Activated T-cell treated with anti-CD3 and anti-CD28 coated beads, Interleukin-2, amount 50 U/mL, for 48 hours (primary cell): Measurements from ENCODE around the gene ARHGAP10.
"Not testable (repeated sequence)": the region's sequence is repeated elsewhere in the genome, so short reads cannot be mapped to it uniquely, and the experiment has no call there.

Experiments used
- DNase-seq, 2 experiments: peaks; one replicate each; pipeline ENCODE4 v3.0.0-alpha.2; 2020

Gene ARHGAP10

DNA sequence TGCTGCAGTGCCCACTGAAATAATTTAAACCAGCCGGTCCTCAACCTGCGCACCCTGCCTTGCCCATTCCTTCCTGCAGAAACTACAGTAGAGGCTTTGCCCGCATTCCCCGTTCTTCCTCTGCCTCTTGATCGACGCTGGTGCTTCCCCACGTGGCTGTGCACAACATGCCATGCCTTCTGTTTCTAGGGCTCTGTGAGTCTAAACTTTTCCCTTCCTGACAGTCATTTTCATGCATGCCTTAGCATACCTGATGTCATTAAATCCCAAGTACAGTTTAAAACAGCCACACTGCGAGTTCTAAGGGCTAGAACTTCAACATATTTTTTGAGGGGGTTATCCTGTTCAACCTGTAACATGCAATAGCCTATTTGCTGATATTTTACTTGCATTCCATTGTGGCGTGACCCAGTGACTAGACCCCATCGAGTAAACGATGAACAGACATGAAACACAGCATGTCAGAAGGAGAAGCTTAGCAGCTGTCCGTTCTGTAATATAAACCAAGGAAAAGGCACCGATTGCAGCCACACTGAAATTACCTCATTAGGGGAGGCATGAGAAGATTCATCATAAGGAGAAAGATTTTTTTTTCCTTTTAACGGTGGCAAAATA is 232.5 kb downstream of the ARHGAP10 start:
- no peak for DNase-seq

DNA sequence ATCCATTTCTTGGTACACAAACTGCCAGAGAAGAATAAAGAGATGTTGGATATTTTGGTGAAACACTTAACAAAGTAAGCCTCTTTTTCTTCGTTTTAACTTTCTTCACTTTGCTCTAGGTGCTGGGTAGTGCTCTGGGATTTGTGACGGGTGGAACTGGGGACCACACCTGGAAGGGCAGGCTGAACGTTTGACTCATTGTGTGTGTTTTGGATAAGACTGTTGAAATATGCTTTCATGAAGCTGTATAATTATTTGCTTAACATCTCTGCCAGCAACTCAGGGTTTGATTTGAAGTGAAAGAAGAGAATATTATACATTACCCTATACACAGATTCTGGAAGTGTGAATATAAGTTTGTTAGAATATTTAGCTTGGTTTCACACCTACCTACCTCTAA is 233.2 kb downstream of the ARHGAP10 start:
- DNase-seq = no peak

- no peak for DNase-seq
These were observed 234.0 kb downstream of the ARHGAP10 start for GRCh38 chr4:147965873-147966272.

DNA sequence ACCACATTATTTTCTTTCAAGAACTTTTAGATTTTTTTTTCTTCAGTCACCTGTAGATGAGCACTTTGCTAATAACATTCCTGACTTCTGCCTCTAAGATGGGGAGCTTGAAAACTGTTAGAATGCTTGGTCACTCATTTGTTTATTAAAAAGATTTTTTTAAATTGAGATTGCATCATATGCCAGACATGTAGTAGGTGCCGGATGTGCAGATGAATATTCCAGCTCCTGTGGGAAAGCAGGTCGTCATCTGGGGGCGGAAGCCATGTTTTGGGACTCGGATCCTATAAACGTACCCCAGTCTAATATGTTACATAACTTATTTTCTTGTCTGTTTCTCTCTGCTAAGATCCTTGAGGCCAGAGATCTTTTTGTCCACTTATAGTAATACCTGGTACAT is 236.8 kb downstream of the ARHGAP10 start:
- no peak for DNase-seq

DNA sequence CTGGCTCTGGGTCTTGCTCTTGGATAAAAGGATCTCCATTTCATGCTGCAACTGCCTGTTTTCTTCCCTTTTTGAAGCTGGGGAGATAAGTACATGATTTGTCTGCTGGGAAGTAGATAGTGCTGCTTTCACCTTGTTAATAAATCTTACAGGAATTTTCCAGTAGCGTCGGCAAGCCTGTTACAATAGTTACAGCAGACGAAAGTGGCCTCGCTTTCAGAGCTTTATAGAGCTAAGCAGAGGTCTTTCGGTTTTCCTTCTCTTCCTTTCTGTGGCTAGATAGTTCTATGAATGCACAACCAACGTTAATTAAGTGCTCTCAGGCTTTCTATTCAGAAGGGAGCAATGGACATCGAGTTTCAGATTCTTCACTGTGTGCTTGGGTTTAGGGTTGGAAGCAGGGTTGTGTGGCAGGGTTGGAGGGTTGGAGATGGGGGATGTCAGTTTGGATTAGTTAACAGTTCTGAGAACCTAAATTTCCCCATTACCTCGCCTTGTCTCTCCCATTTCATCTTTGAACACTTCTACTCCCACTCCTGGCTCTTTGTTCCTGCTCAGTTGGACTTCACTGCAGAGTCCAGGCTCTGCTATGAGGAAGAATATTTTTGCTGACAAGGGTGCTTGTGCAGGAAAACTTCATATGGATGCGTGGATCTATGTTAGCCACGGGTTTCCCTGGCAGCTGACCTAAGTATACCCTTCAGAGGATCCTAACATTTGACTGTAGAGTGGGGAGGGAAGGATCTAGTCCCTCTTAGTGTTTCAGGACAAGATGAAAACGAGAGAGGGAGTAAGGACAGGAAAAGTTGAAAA is 237.9 kb downstream of the ARHGAP10 start:
- DNase-seq = no peak

- DNase-seq = no peak
These were observed 239.2 kb downstream of the ARHGAP10 start for GRCh38 chr4:147971116-147971515.

DNA sequence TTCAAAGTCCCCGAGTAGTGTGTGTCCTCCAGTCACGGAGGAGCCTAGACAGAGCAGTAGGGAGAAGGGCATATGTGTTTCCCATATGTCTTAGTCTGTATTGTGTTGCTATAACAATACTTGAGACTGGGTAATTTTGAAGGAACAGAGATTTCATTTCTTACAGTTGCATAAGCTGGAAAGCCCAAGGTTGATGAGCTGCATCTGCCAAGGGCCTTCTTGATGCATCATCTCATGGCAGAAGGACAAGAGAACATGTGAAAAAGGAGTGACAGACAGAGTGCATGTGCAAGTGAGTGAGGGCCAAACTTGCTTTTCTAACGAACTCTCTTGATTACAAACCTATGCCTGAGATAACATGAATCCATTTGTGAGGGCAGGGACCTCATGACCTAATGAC is 243.4 kb downstream of the ARHGAP10 start:
- no peak for DNase-seq

DNA sequence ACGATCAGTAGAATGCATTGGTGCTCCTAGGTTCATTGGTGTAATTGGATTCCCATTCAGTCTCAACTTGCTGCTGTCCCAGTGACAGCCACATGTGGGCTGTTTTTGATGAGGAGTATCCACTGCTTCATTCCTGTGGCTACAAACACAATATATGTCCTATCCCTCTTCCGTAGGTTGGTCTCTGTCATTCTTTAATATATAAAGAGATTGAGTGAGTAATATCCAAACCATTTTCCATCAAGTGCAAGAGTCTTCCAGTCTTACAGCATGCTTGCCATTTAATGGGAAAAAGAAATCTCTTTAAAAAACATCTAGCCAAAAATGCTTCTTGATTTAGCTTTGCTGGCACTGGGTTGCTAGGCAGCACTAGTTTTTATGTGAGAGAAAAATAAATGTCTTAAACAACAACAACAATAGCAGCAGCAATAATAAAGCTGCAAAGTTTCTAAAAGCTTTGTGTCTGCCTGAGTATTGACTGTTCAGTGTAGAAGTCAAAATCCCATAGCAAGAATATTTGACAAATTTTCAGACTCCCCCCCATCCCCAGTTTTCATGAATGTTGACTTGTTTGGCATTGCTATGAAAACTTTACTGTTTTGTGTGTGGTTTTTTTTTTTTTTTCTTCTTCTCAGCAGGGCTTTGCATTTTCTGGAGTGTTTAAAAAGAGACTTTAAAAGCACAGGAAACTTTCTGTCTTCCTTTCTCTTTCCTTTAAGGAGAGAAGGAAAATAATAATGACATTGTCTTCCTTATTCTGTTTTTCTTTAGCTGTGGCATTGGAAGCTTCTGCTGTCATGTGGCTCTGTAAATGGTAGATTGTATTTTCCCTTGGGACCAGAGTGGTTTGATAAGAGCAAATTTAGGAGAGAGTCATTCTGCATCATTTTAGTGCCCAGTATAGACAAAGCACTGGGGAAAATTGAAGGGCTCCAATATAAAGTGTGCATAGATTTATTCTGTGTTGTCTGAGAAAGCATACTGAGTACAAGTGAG is 244.3 kb downstream of the ARHGAP10 start:
- no peak for DNase-seq

DNA sequence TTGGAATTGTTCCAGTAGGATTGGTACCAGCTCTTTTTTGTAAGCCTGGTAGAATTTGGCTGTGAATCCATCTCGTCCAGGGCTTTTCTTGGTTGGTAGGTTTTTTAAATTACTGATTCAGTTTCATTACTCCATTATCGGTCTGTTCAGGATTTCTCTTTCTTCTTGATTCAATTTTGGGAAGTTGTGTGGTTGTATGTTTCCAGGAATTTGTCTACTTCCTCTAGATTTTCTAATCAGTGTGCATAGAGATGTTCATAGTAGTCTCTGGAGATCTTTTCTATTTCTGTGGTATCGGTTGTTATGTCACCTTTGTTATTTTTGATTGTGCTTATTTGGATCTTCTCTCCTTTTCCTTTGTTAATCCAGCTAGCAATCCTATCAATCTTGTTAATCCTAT is 248.7 kb downstream of the ARHGAP10 start:
- DNase-seq = no peak

GRCh38 chr4:147981305-147981704 is 249.4 kb downstream of the ARHGAP10 start:
- DNase-seq = no peak

DNA sequence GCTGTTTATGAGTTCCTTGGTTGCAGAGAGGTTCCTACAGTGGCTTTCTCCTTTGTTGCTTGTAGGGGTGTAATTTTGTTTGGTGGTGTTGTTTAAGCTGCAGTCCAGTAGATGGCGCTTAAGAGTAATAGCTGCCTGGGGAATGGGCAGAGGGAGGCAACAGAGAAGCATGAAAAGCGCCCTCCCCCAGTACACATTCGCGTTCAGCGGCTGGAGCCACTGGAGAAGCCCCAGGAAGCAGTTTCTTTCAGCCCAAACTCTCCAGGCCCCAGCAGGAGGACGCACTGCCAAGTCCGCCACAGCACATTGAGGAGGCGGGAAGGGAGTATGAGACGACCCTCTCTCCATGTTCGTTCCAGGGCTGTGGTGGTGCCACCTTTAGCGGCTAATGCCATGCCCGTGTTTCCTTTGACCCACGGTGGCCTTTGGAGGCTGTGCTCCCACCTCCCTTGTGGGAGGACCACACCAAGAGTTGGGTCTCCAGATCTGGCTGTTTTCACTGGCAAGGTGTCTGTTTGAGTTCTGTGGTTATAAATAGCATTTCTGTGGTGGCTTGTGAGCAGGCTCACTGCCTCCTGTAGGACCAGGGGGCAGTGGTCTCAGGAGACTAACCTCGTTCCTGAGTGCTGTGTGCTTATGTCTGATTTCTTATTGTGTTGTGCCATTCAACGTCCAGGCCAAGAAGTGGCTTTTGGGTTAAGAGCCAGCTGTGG is 252.3 kb downstream of the ARHGAP10 start:
- peak; percentile 24 to 32 for DNase-seq

DNA sequence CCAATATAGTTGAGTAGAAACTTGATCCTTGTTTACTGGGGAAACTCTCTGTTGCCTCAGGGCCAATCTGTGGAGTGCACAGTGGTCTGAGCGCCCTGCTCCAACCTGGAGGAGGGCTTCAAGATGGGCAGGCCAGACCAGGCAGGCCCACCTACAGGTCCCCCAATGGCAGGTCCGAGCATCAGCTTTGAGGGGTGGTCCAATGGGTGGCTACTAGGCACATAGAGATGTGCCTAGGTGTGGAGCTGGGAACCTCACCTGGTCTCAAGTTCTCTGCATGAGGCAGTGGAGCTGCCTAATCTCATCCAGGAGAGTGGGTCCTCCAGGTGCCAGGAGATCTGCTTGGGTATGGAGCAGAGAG is 252.9 kb downstream of the ARHGAP10 start:
- no peak for DNase-seq

- no peak for DNase-seq
These were observed 253.5 kb downstream of the ARHGAP10 start for GRCh38 chr4:147985376-147985775.

DNA sequence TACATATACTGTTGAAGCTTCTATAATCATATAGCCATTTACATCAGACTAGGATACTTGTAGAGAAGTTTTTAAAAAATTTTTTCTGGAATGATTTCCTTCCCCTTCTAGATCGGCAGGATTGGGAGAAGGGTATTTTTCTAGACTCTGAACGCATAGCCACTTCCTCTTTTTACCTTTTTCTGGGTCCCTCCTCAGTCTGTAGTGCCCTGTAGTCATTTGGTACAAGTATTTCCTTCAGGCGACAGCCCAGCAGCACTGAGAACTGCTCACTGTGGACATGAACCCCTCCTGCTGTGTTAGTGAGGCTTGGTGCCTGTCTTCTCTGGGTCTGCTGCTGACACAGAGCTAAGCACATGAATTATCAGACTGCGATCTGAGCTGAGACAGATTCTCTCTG is 255.4 kb downstream of the ARHGAP10 start:
- no peak for DNase-seq

- DNase-seq = no peak
These were observed 259.8 kb downstream of the ARHGAP10 start for GRCh38 chr4:147991543-147992283.

- no peak for DNase-seq
These were observed 262.2 kb downstream of the ARHGAP10 start for GRCh38 chr4:147994076-147994475.

DNA sequence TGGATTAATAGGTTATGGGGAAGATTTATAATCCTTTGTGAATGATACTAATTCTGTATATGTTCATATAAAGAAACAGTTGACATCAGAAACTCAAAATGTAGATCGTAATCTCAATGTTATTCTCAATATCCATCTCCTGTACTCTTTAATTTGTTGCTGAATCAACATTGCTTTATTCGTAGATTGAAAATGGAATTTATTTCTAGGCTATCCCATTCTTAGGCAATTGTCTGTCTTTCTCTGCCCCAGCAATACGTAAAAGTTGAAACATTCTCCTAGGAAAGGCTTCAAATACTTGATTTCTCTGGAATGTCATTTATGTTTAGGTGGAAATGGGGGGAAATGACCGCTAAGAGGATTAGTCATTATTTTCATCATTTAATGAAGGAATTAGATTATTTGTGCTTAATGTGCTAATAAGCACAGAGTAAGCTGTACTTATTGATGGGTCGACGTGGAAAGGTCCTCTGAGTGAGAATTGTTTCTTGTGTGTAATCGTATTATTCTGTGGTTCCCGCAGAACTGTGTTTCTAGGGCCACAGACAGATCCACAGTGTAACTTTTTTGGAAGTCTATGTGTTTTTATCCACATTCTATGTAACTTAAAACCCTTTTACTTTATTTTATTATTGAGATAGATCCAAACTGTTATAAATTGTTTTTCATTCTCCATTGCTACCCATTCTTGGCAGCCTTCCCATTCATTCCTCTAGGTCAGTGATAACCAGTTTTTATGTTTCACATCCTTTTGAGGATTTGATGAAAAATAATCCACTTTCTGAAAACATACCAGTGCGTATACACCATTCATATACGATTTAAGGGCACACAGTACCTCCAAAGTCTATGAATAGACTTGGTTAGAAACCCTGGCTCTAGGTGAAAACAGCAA is 262.9 kb downstream of the ARHGAP10 start:
- DNase-seq = no peak

GRCh38 chr4:147996859-147997258 is 265.0 kb downstream of the ARHGAP10 start:
- no peak for DNase-seq

DNA sequence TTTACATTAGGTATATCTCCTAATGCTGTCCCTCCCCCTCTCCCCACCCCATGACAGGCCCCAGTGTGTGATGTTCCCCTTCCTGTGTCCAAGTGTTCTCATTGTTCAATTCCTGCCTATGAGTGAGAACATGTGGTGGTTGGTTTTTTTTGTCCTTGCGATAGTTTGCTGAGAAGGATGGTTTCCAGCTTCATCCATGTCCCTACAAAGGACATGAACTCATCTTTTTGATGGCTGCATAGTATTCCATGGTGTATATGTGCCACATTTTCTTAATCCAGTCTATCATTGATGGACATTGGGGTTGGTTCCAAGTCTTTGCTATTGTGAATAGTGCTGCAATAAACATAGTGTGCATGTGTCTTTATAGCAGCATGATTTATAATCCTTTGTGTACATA is 268.1 kb downstream of the ARHGAP10 start:
- DNase-seq = not testable (repeated sequence)

DNA sequence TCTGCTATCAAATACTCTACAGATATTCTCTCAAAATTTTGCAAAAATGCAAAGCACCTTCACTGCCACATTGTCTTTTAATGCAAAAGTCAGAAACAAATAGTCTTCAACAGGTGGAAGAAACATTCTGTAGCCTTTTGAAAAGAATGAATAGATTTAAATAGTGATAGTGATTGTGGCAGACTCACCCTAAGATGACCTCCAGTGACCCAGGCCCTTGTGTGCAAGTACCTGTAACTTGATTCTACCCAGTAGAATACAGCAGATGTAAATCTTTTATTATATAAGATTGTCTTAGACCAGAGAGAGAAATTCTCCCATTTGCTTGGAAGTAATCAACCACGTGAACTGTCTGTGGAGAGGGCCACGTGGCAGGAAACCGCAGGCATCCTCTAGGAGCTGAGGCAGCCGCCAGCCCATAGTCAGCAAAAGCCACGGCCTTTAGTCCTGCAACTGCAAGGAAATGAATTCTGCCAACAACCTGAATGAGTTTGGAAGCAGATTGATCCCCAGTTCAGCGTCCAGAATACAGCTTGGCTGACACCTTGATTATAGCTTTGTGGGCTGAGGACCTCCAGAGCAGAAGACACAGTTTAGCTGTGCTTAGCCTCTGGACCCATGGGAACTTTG is 272.5 kb downstream of the ARHGAP10 start:
- no peak for DNase-seq
